Measurements from ENCODE around the gene DERL2.

The DERL2 gene

GRCh38 chr17:5511401-5512225 lies 25.6 kb upstream of the DERL2 start:
- no peaks in the 10 kb centered on the region for H3K4me1 ChIP-seq
- no peaks in the 10 kb centered on the region for H3K9me3 ChIP-seq (ENCODE audit: control insufficient read depth, low read length)

GRCh38 chr17:5510771-5511170 lies 24.8 kb upstream of the DERL2 start:
- no peaks in the 10 kb centered on the region for H3K27me3 ChIP-seq (ENCODE audit: control insufficient read depth, insufficient read depth, low read length)
- H2AFZ ChIP-seq: no peak overlapping the region
- no peaks in the 10 kb centered on the region for H3K36me3 ChIP-seq (ENCODE audit: control insufficient read depth, insufficient read depth, low read length)
- no peaks in the 10 kb centered on the region for H3K79me2 ChIP-seq
- no peak overlapping the region for H3K4me2 ChIP-seq (ENCODE audit: low read length)
- no peaks in the 10 kb centered on the region for H3K4me1 ChIP-seq
- H3K9me3 ChIP-seq (ENCODE audit: control insufficient read depth, low read length): no peaks in the 10 kb centered on the region
- H3K4me3 ChIP-seq (ENCODE audit: low read depth, low read length): no peak overlapping the region
- H3K9ac ChIP-seq: no peak overlapping the region
- no peak for TF ChIP-seq CTCF (IDR thresholded peaks at IDR 0.05)
- H3K27ac ChIP-seq: no peak overlapping the region

More at GRCh38 chr17:5511401-5512225, 25.6 kb upstream of the DERL2 start:
- Histone ChIP-seq H3K79me2 (no peaks in the 10 kb centered on the region), H3K4me2 (ENCODE audit: low read length) (no peak overlapping the region), H3K27me3 (ENCODE audit: control insufficient read depth, insufficient read depth, low read length) (no peaks in the 10 kb centered on the region), H3K4me3 (ENCODE audit: low read depth, low read length) (no peak overlapping the region), H3K9ac (no peak overlapping the region), H3K27ac (no peak overlapping the region), H3K36me3 (ENCODE audit: control insufficient read depth, insufficient read depth, low read length) (no peaks in the 10 kb centered on the region), H2AFZ (no peak overlapping the region)
- no peak for TF ChIP-seq CTCF (IDR thresholded peaks at IDR 0.05)

- H3K4me2 ChIP-seq (ENCODE audit: low read length): no peak overlapping the region
- H2AFZ ChIP-seq: no peak overlapping the region
- H3K9me3 ChIP-seq (ENCODE audit: control insufficient read depth, low read length): no peaks in the 10 kb centered on the region
- no peaks in the 10 kb centered on the region for H3K27me3 ChIP-seq (ENCODE audit: control insufficient read depth, insufficient read depth, low read length)
- no peak overlapping the region for H3K9ac ChIP-seq
- no peaks in the 10 kb centered on the region for H3K79me2 ChIP-seq
- no peaks in the 10 kb centered on the region for H3K4me1 ChIP-seq
- no peak overlapping the region for H3K4me3 ChIP-seq (ENCODE audit: low read depth, low read length)
- no peaks in the 10 kb centered on the region for H3K36me3 ChIP-seq (ENCODE audit: control insufficient read depth, insufficient read depth, low read length)
- H3K27ac ChIP-seq: no peak overlapping the region
- TF ChIP-seq CTCF (IDR thresholded peaks at IDR 0.05): no peak
These were observed 23.5 kb upstream of the DERL2 start for GRCh38 chr17:5509482-5509881.

- TF ChIP-seq CTCF (IDR thresholded peaks at IDR 0.05): no peak
- H3K9ac ChIP-seq: no peak overlapping the region
- H2AFZ ChIP-seq: no peak overlapping the region
- H3K36me3 ChIP-seq (ENCODE audit: control insufficient read depth, insufficient read depth, low read length): no peaks in the 10 kb centered on the region
- no peak overlapping the region for H3K4me2 ChIP-seq (ENCODE audit: low read length)
- no peaks in the 10 kb centered on the region for H3K9me3 ChIP-seq (ENCODE audit: control insufficient read depth, low read length)
- no peaks in the 10 kb centered on the region for H3K4me1 ChIP-seq
- no peak overlapping the region for H3K27ac ChIP-seq
- H3K79me2 ChIP-seq: no peaks in the 10 kb centered on the region
- H3K4me3 ChIP-seq (ENCODE audit: low read depth, low read length): no peak overlapping the region
- H3K27me3 ChIP-seq (ENCODE audit: control insufficient read depth, insufficient read depth, low read length): no peaks in the 10 kb centered on the region
These were observed 22.8 kb upstream of the DERL2 start for GRCh38 chr17:5508810-5509209.

GRCh38 chr17:5506307-5506706 lies 20.3 kb upstream of the DERL2 start:
- Histone ChIP-seq H3K4me3 (ENCODE audit: low read depth, low read length) (no peak overlapping the region), H3K36me3 (ENCODE audit: control insufficient read depth, insufficient read depth, low read length) (no peaks in the 10 kb centered on the region), H3K9ac (no peak overlapping the region), H3K4me2 (ENCODE audit: low read length) (no peak overlapping the region), H3K79me2 (no peaks in the 10 kb centered on the region), H3K27me3 (ENCODE audit: control insufficient read depth, insufficient read depth, low read length) (no peaks in the 10 kb centered on the region), H3K9me3 (ENCODE audit: control insufficient read depth, low read length) (no peaks in the 10 kb centered on the region), H3K27ac (no peak overlapping the region), H3K4me1 (no peaks in the 10 kb centered on the region), H2AFZ (no peak overlapping the region)
- TF ChIP-seq CTCF (IDR thresholded peaks at IDR 0.05): peak; percentile 13

Measured in parathyroid adenoma (tissue), 2 donors.